Measurements from ENCODE around the gene SGCD.

SGCD gene

GRCh38 chr5:156623381-156624040 is 296.5 kb downstream of the SGCD start:
- no peak for TF ChIP-seq ZFX (IDR thresholded peaks at IDR 0.05)
- no peak for TF ChIP-seq CTCF (conservative IDR thresholded peaks at IDR 0.05)
- no peak overlapping the region for H3K27ac ChIP-seq

GRCh38 chr5:156624686-156625085 is 297.7 kb downstream of the SGCD start:
- H3K27ac ChIP-seq = no peak overlapping the region
- TF ChIP-seq ZFX (IDR thresholded peaks at IDR 0.05) (no peak), CTCF (conservative IDR thresholded peaks at IDR 0.05) (no peak)

- no peak overlapping the region for H3K27ac ChIP-seq
- TF ChIP-seq ZFX (IDR thresholded peaks at IDR 0.05) = no peak
- TF ChIP-seq CTCF (conservative IDR thresholded peaks at IDR 0.05) = no peak
Observed at GRCh38 chr5:156628421-156628820, 301.5 kb downstream of the SGCD start.

GRCh38 chr5:156631005-156631404 is 304.0 kb downstream of the SGCD start:
- TF ChIP-seq ZFX (IDR thresholded peaks at IDR 0.05) = no peak
- no peak for TF ChIP-seq CTCF (conservative IDR thresholded peaks at IDR 0.05)

GRCh38 chr5:156634301-156634700 is 307.3 kb downstream of the SGCD start:
- TF ChIP-seq ZFX (IDR thresholded peaks at IDR 0.05) (no peak), CTCF (conservative IDR thresholded peaks at IDR 0.05) (no peak)
- H3K27ac ChIP-seq = no peak overlapping the region

More at GRCh38 chr5:156631005-156631404, 304.0 kb downstream of the SGCD start:
- H3K27ac ChIP-seq = no peak overlapping the region

GRCh38 chr5:156640691-156641241 is 313.8 kb downstream of the SGCD start:
- TF ChIP-seq ZFX (IDR thresholded peaks at IDR 0.05) = no peak
- no peak for TF ChIP-seq CTCF (conservative IDR thresholded peaks at IDR 0.05)
- no peak overlapping the region for H3K27ac ChIP-seq

- no peak overlapping the region for H3K27ac ChIP-seq
- TF ChIP-seq CTCF (conservative IDR thresholded peaks at IDR 0.05) (no peak), ZFX (IDR thresholded peaks at IDR 0.05) (no peak)
Observed at GRCh38 chr5:156641686-156642085, 314.7 kb downstream of the SGCD start.

Measured in C4-2B (cell line).